K562 (cell line): ENCODE data around the gene PI16. TPM values are rescaled to one million over a fixed set of nuclear protein-coding genes. Genes with fewer than 3 reads are reported as not detected.

ENCODE experiments used
- ATF1 ChIP-seq, 2 experiments: fragments of 450-650 bp in 1 of 2; IDR thresholded peaks; 2 replicates each; pipeline ENCODE4 v1.6.1; 2016; ENCODE audit warnings: missing compliant biosample characterization in 1 of 2, missing genetic modification characterization in 1 of 2
- CHD4 ChIP-seq: fragments of 200-600 bp; sonication (generic); IDR thresholded peaks from 3 replicates; pipeline ENCODE4 v1.6.1; 2012; ENCODE audit warnings: low read depth, mild to moderate bottlenecking, mixed read lengths, low read length, inconsistent platforms; ENCODE audit not compliant: insufficient read depth, insufficient replicate concordance, poor library complexity, severe bottlenecking
- CTCF ChIP-seq, 3 experiments: IDR thresholded peaks in 2 of 3; conservative IDR thresholded peaks in 1 of 3; 2 replicates each; pipeline ENCODE4 v1.5.1; 2011 to 2012; ENCODE audit warnings: low read length in 3 of 3, mild to moderate bottlenecking in 3 of 3, control low read depth in 2 of 3, improper control_type of control experiment in 1 of 3, inconsistent platforms in 1 of 3, low read depth in 1 of 3, mixed read lengths in 1 of 3, moderate library complexity in 1 of 3; ENCODE audit not compliant: insufficient read depth in 2 of 3
- DACH1 ChIP-seq: fragments of 450-650 bp; IDR thresholded peaks from 2 replicates; pipeline ENCODE4 v1.6.1; 2018; ENCODE audit not compliant: partially characterized antibody
- ETV1 ChIP-seq: fragments of 450-650 bp; conservative IDR thresholded peaks from 2 replicates; pipeline ENCODE4 v1.6.1; 2016; ENCODE audit warnings: missing genetic modification characterization, control low read depth, low read depth, missing compliant biosample characterization
- FOXJ2 ChIP-seq: fragments of 200-800 bp; sonication (Bioruptor generic); IDR thresholded peaks from 2 replicates; pipeline ENCODE4 v1.6.1; 2016; ENCODE audit warnings: missing genetic modification characterization, missing compliant biosample characterization
- GTF2A2 ChIP-seq: IDR thresholded peaks from 2 replicates; pipeline ENCODE4 v1.6.1; 2016; ENCODE audit warnings: mild to moderate bottlenecking, missing genetic modification characterization, missing compliant biosample characterization
- MXI1 ChIP-seq: IDR thresholded peaks from 2 replicates; pipeline ENCODE4 v1.6.1; 2011; ENCODE audit warnings: low read depth, mild to moderate bottlenecking, improper control_type of control experiment, low read length
- PHTF2 ChIP-seq: fragments of 250-450 bp; sonication (Bioruptor Pico); IDR thresholded peaks from 2 replicates; pipeline ENCODE4 v1.5.0; 2021; ENCODE audit warnings: mild to moderate bottlenecking
- RNF2 ChIP-seq: sonication (generic); IDR thresholded peaks from 2 replicates; pipeline ENCODE4 v1.6.1; 2016
- SMARCA5 ChIP-seq: fragments of 450-650 bp; IDR thresholded peaks from 2 replicates; pipeline ENCODE4 v1.6.1; 2016
- SMARCB1 ChIP-seq: IDR thresholded peaks from 2 replicates; pipeline ENCODE4 v1.6.1; 2011; ENCODE audit warnings: improper control_type of control experiment, low read depth; ENCODE audit not compliant: insufficient read length
- STAG1 ChIP-seq: sonication (generic); formaldehyde crosslinking; IDR thresholded peaks from 2 replicates; pipeline ENCODE4 v1.5.0; 2020; ENCODE audit warnings: missing genetic modification reagents, borderline replicate concordance
- polyA plus RNA-seq, 8 experiments: library from polyadenylated mRNA; depleted of rRNA in 4 of 8; stranded (reverse) in 5 of 8; unstranded in 3 of 8; fragments of >200 nt; fragmentation: Nextera tagmentation in 2 of 8; fragmentation: Illumina TruSeq in 1 of 8; extraction: Ambion mirVana in 2 of 8; extraction: Trizol in 1 of 8; gene quantifications; 2 replicates each; pipeline versions ENCODE4 v1.2.1 to v1.2.3, GENCODE V29; 2011 to 2014; ENCODE audit warnings: inconsistent platforms in 1 of 8, missing spikeins in 1 of 8
- total RNA-seq, 7 experiments: library from RNA; depleted of rRNA in 6 of 7; stranded (reverse); fragments of >200 nt in 6 of 7; fragmentation: Illumina TruSeq in 2 of 7; extraction: Trizol in 2 of 7; gene quantifications; 2 replicates each; pipeline versions ENCODE4 v1.2.1 to v1.2.3, GENCODE V29; 2011 to 2021; ENCODE audit warnings: low replicate concordance in 1 of 7
- TF ChIP-seq, protein P1 (sequence below), 2 experiments: fragments of 150-350 bp in 1 of 2; IDR thresholded peaks; 2 replicates each; pipeline ENCODE4 v1.6.1; 2012 to 2016; ENCODE audit warnings: low read depth in 2 of 2, low read length in 2 of 2, mild to moderate bottlenecking in 1 of 2, moderate library complexity in 1 of 2
- TF ChIP-seq, protein P2 (sequence below): sonication (generic); formaldehyde crosslinking; IDR thresholded peaks from 2 replicates; pipeline ENCODE4 v1.8.1; 2023; ENCODE audit warnings: mild to moderate bottlenecking, missing genetic modification reagents

PI16 gene
- total and polyA plus RNA-seq, 9 of the 15 experiments (the other 6 are each of a cell fraction or from before 2014, with no cell fraction given): 0.06 to 0.18 TPM; not detected in 7

DNA sequence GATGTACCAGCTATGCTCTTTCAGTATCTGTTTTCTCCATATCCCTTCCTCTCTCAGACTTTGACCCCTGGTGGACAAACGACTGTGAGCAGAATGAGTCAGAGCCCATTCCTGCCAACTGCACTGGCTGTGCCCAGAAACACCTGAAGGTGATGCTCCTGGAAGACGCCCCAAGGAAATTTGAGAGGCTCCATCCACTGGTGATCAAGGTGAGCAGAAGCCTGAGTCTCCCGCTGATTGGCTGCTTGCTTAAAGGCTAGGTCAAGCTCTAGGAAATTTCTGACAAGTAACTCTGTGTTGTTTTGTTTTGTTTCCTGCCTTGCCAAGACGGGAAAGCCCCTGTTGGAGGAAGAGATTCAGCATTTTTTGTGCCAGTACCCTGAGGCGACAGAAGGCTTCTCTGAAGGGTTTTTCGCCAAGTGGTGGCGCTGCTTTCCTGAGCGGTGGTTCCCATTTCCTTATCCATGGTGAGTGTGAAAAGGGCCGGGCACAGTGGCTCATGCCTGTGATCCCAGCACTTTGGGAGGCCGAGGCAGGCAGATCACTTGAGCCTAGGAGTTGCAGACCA lies 40.2 kb upstream of the PI16 start (continued):
- TF ChIP-seq CTCF (IDR thresholded peaks at IDR 0.05 in 2 of 3, conservative IDR thresholded peaks at IDR 0.05 in 1 of 3; ENCODE audit: insufficient read depth in 2 of 3, low read depth in 1 of 3, low read length in 3 of 3) (peak in 2 of 3 experiments; percentile 19 to 25; a peak in 1 of 6 replicates), PHTF2 (CRISPR knock-in tag) (no peak), RNF2 (no peak), FOXJ2 (tag) (no peak), MXI1 (no peak), GTF2A2 (tag) (no peak), SMARCB1 (no peak), CHD4 (no peak), STAG1 (CRISPR knock-in tag) (0 out of 2 replicates have a peak, but pooled peaks have one; percentile 23), ETV1 (tag) (no peak), SMARCA5 (no peak), ATF1 (CRISPR knock-in tag; IDR thresholded peaks at IDR 0.05) (no peak), ATF1 (tag; IDR thresholded peaks at IDR 0.05) (no peak), DACH1 (no peak)
- TF ChIP-seq, protein P1, sequence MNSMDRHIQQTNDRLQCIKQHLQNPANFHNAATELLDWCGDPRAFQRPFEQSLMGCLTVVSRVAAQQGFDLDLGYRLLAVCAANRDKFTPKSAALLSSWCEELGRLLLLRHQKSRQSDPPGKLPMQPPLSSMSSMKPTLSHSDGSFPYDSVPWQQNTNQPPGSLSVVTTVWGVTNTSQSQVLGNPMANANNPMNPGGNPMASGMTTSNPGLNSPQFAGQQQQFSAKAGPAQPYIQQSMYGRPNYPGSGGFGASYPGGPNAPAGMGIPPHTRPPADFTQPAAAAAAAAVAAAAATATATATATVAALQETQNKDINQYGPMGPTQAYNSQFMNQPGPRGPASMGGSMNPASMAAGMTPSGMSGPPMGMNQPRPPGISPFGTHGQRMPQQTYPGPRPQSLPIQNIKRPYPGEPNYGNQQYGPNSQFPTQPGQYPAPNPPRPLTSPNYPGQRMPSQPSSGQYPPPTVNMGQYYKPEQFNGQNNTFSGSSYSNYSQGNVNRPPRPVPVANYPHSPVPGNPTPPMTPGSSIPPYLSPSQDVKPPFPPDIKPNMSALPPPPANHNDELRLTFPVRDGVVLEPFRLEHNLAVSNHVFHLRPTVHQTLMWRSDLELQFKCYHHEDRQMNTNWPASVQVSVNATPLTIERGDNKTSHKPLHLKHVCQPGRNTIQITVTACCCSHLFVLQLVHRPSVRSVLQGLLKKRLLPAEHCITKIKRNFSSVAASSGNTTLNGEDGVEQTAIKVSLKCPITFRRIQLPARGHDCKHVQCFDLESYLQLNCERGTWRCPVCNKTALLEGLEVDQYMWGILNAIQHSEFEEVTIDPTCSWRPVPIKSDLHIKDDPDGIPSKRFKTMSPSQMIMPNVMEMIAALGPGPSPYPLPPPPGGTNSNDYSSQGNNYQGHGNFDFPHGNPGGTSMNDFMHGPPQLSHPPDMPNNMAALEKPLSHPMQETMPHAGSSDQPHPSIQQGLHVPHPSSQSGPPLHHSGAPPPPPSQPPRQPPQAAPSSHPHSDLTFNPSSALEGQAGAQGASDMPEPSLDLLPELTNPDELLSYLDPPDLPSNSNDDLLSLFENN (IDR thresholded peaks at IDR 0.05; ENCODE audit: low read depth in 2 of 2, low read length in 2 of 2): no peak
- TF ChIP-seq, protein P2, sequence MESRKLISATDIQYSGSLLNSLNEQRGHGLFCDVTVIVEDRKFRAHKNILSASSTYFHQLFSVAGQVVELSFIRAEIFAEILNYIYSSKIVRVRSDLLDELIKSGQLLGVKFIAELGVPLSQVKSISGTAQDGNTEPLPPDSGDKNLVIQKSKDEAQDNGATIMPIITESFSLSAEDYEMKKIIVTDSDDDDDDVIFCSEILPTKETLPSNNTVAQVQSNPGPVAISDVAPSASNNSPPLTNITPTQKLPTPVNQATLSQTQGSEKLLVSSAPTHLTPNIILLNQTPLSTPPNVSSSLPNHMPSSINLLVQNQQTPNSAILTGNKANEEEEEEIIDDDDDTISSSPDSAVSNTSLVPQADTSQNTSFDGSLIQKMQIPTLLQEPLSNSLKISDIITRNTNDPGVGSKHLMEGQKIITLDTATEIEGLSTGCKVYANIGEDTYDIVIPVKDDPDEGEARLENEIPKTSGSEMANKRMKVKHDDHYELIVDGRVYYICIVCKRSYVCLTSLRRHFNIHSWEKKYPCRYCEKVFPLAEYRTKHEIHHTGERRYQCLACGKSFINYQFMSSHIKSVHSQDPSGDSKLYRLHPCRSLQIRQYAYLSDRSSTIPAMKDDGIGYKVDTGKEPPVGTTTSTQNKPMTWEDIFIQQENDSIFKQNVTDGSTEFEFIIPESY (CRISPR knock-in tag): peak; percentile 53; the same call in 1 of the 2 replicates
